IPS-NIHi7 (cell line): ENCODE results near the gene DNAJB7.
"Not testable (repeated sequence)": the region's sequence is repeated elsewhere in the genome, so short reads cannot be mapped to it uniquely, and the experiment has no call there.

Experiments
- DNase-seq: peaks from one replicate; pipeline ENCODE4 v3.0.0; 2012; ENCODE audit warnings: mixed read lengths; ENCODE audit errors: extremely low spot score

Gene DNAJB7

GRCh38 chr22:40844951-40845350 is 17.0 kb downstream of the DNAJB7 start:
- DNase-seq: no peak

GRCh38 chr22:40838486-40838885 is 23.4 kb downstream of the DNAJB7 start:
- no peak for DNase-seq

- DNase-seq: no peak
Measured at GRCh38 chr22:40834619-40835018, 27.3 kb downstream of the DNAJB7 start.

GRCh38 chr22:40829131-40829530 is 32.8 kb downstream of the DNAJB7 start:
- no peak for DNase-seq

GRCh38 chr22:40826984-40827741 is 34.8 kb downstream of the DNAJB7 start:
- DNase-seq: no peak

GRCh38 chr22:40826292-40826691 is 35.6 kb downstream of the DNAJB7 start:
- not testable (repeated sequence) for DNase-seq

- DNase-seq: no peak
Measured at GRCh38 chr22:40823426-40823825, 38.5 kb downstream of the DNAJB7 start.

- DNase-seq: no peak
Measured at GRCh38 chr22:40819599-40820140, 42.2 kb downstream of the DNAJB7 start.

- DNase-seq: peak; percentile 99
Measured at GRCh38 chr22:40818747-40819598, 42.9 kb downstream of the DNAJB7 start, which contains the start of gene SLC25A17. SLC25A17 (minus strand) TSS chr22:40819346; CDS start chr22:40819248, 98 bp downstream.

GRCh38 chr22:40818192-40818746 is 43.6 kb downstream of the DNAJB7 start:
- no peak for DNase-seq

- DNase-seq: no peak
Measured at GRCh38 chr22:40817737-40818136, 44.2 kb downstream of the DNAJB7 start.

- DNase-seq: no peak
Measured at GRCh38 chr22:40813912-40814315, 48.0 kb downstream of the DNAJB7 start.
